Thoracic aorta (tissue), 2 donors: ENCODE results near the gene UHRF1. TPM values are rescaled to one million over a fixed set of nuclear protein-coding genes. Genes with fewer than 3 reads are reported as not detected.

ENCODE experiments used
- ATAC-seq: fragments of 150-250 bp; one replicate; pipeline ENCODE4 v1.8.0; 2017; ENCODE audit warnings: low read depth; ENCODE audit not compliant: insufficient number of reproducible peaks, low FRiP score
- DNase-seq: peaks from one replicate; pipeline ENCODE4 v3.0.0-alpha.2; 2020; ENCODE audit warnings: low spot score
- H3K27ac ChIP-seq, 2 donors: fragments of 200-600 bp; sonication (generic); 1 replicate in 1 of 2; 2 replicates in 1 of 2; pipeline ENCODE4 v1.5.1; 2016; ENCODE audit warnings: mild to moderate bottlenecking in 2 of 2, moderate library complexity in 2 of 2
- H3K27me3 ChIP-seq: fragments of 200-600 bp; sonication (generic); replicated peaks from 2 replicates; pipeline ENCODE4 v1.6.0; 2016; ENCODE audit warnings: mild to moderate bottlenecking; ENCODE audit not compliant: insufficient read depth
- H3K36me3 ChIP-seq: fragments of 200-600 bp; sonication (generic); one replicate; pipeline ENCODE4 v1.5.1; 2016
- H3K4me1 ChIP-seq, 2 donors: fragments of 200-600 bp; sonication (generic); 1 replicate in 1 of 2; 2 replicates in 1 of 2; pipeline versions ENCODE4 v1.5.1 to v1.6.0; 2016; ENCODE audit warnings: low read depth in 2 of 2, mild to moderate bottlenecking in 1 of 2; ENCODE audit not compliant: control insufficient read depth in 1 of 2
- H3K4me3 ChIP-seq: fragments of 200-600 bp; sonication (generic); 2 replicates; pipeline ENCODE4 v1.5.1; 2016; ENCODE audit warnings: mild to moderate bottlenecking
- H3K9me3 ChIP-seq: fragments of 200-600 bp; sonication (generic); 2 replicates; pipeline ENCODE4 v1.5.1; 2016
- total RNA-seq, 2 donors: library from RNA; depleted of rRNA; stranded (reverse); fragments of >200 nt; gene quantifications; one replicate each; pipeline versions ENCODE4 v1.1.0 to v1.2.3, GENCODE V29; 2016
- TF ChIP-seq, protein P1 (sequence below): fragments of 200-600 bp; sonication (generic); IDR thresholded peaks from one replicate; pipeline ENCODE4 v1.5.1; 2019; ENCODE audit warnings: antibody characterized with exemption

UHRF1 gene
- total RNA-seq, 2 donors from 2014 or later: 1.6 to 2.2 TPM

DNA sequence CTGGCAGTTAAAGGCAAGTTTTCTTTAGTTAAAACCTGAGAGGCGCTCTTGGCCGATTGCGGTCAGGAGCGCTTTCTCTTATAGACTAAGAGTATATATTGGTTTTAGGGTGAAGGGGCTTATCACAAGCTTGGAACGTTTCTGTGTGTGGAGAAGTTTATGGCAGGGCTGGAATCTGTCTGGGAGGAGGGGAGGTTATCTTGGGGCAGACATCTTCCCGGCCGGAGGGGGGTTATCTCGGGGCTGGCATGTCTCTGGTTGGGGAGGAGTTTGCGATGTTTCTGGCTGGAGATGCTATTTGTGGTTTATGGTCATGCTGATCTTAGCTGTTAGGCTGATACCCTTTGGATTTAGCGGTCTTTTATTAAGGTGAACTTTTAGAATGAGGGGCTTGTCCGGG lies 78.0 kb downstream of the UHRF1 start:
- Histone ChIP-seq H3K27me3 (no peaks in the 10 kb centered on the region), H3K4me3 (no peak overlapping the region), H3K9me3 (no peaks in the 10 kb centered on the region), H3K27ac (no peak overlapping the region), H3K36me3 (no peaks in the 10 kb centered on the region), H3K4me1 (peaks cover 20 to 32% of the 10 kb centered on the region in 2 donors)
- ATAC-seq (no peak), DNase-seq (no peak)
- TF ChIP-seq, protein P1, sequence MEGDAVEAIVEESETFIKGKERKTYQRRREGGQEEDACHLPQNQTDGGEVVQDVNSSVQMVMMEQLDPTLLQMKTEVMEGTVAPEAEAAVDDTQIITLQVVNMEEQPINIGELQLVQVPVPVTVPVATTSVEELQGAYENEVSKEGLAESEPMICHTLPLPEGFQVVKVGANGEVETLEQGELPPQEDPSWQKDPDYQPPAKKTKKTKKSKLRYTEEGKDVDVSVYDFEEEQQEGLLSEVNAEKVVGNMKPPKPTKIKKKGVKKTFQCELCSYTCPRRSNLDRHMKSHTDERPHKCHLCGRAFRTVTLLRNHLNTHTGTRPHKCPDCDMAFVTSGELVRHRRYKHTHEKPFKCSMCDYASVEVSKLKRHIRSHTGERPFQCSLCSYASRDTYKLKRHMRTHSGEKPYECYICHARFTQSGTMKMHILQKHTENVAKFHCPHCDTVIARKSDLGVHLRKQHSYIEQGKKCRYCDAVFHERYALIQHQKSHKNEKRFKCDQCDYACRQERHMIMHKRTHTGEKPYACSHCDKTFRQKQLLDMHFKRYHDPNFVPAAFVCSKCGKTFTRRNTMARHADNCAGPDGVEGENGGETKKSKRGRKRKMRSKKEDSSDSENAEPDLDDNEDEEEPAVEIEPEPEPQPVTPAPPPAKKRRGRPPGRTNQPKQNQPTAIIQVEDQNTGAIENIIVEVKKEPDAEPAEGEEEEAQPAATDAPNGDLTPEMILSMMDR: no peak

DNA sequence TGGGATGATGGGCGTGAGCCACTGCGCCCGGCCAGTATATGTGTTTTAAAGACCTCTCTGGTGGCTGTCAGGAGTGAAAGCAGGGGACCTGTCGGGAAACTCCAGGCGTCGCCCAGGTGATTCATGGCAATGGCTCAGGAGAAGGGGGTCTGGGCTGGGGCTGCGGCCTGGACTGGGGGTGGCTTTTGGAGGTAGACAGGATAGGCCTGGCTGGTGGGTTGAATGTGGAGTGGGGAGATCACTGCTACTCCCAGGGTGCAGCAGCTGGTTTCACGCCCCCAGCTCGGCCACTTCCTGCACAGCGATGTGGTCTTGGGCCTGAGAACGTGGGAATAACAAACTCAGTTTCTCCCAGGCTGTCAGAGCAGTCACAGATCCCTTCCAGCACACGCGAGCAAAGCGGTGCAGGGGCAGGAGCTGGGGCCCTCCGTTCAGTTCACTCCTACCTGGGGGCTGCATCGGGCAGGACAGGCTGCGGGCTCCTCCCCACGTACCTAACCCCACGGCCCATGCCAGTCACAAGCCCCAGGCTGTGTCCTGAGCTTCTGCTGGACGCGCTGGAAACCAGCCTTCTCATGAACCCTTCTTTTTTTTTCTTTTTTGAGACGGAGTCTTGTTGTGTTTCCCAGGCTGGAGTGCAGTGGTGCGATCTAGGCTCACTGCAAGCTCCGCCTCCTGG lies 78.5 kb downstream of the UHRF1 start:
- Histone ChIP-seq H3K27ac (peak overlapping the region in 1 of 2 donors; percentile 77), H3K36me3 (no peaks in the 10 kb centered on the region), H3K27me3 (no peaks in the 10 kb centered on the region), H3K9me3 (no peaks in the 10 kb centered on the region), H3K4me1 (peaks cover 20 to 32% of the 10 kb centered on the region in 2 donors), H3K4me3 (no peak overlapping the region)
- DNase-seq (no peak), ATAC-seq (no peak)
- TF ChIP-seq, protein P1: no peak

DNA sequence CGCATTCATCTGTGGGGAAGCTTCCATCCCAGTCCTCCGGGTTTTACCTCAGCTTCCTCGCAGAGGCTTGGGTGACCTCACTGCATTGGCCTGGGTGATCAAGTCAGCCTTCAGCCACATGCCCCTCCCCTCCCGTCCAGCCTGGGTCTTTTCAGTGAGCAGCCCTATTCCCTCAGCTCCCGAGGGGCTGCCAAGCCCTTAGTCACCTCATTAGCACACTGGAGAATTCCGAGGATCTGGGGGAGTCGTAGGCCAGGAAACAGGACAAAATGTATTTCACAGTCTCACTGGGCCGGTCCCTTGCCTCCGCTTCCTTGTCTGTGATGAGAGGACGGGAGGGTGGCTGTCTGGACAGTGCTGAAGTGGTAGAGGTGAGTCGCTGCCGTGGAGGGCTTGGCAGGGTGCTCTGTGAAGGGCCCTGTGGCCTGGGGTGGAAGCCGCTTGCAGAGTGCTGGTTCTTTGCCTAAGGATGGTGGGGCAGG lies 79.5 kb downstream of the UHRF1 start:
- Histone ChIP-seq H3K27ac (peak overlapping the region; percentile 69 to 77), H3K27me3 (no peaks in the 10 kb centered on the region), H3K36me3 (no peaks in the 10 kb centered on the region), H3K4me3 (peak overlapping the region; percentile 38), H3K9me3 (no peaks in the 10 kb centered on the region), H3K4me1 (peaks cover 20 to 32% of the 10 kb centered on the region in 2 donors)
- DNase-seq (peak; percentile 80), ATAC-seq (peak; percentile 65)
- TF ChIP-seq, protein P1: no peak

DNA sequence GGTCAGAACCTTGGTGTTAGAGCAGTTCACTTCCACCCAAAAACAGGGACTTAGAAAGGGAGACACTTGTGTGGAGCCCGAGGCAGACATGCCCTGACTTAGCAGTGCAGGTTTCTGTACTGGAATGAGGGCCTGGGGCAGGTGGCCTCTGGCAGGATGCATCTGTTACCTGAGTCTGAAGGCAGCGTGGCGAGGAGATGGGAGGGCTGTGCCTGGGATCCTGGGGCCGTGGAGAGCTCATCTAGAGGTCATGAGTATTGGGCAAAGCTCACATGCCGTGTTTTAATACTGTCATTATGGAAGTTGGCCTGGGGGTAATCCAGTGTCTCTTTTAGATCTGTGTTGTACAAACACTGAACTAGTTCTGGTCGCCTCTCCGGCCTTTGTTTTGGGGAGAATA lies 81.0 kb downstream of the UHRF1 start:
- Histone ChIP-seq H3K36me3 (no peaks in the 10 kb centered on the region), H3K27me3 (no peaks in the 10 kb centered on the region), H3K4me1 (peaks cover 20 to 32% of the 10 kb centered on the region in 2 donors), H3K4me3 (no peak overlapping the region), H3K9me3 (no peaks in the 10 kb centered on the region), H3K27ac (no peak overlapping the region)
- ATAC-seq (no peak), DNase-seq (no peak)
- TF ChIP-seq, protein P1: no peak

DNA sequence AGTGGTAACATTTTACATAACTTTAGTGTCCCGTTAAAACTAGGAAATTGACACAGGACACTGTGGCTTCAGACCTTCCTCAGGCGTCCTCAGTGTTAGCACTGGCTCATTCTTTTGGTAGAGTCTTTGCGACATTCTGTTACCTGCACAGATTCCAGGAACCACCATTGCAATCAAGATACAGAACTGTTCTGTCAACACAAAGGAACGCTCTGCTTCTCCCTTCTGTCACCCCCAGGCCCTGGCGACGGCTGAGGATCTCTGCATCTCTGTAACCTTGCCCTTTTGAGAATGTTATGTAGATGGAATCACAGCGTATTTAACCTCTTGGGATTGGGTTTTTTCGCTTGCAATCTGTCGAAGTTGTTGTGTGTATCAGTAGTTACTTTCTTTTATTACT lies 82.2 kb downstream of the UHRF1 start:
- Histone ChIP-seq H3K9me3 (no peaks in the 10 kb centered on the region), H3K27ac (no peak overlapping the region), H3K4me3 (no peak overlapping the region), H3K27me3 (no peaks in the 10 kb centered on the region), H3K4me1 (peaks cover 20 to 28% of the 10 kb centered on the region in 2 donors), H3K36me3 (no peaks in the 10 kb centered on the region)
- TF ChIP-seq, protein P1: no peak
- no peak for ATAC-seq
- DNase-seq: no peak
